ENCODE data around the gene PPP1R13L.
"Not testable (repeated sequence)": the region's sequence is repeated elsewhere in the genome, so short reads cannot be mapped to it uniquely, and the experiment has no call there.

PPP1R13L gene, protein sequence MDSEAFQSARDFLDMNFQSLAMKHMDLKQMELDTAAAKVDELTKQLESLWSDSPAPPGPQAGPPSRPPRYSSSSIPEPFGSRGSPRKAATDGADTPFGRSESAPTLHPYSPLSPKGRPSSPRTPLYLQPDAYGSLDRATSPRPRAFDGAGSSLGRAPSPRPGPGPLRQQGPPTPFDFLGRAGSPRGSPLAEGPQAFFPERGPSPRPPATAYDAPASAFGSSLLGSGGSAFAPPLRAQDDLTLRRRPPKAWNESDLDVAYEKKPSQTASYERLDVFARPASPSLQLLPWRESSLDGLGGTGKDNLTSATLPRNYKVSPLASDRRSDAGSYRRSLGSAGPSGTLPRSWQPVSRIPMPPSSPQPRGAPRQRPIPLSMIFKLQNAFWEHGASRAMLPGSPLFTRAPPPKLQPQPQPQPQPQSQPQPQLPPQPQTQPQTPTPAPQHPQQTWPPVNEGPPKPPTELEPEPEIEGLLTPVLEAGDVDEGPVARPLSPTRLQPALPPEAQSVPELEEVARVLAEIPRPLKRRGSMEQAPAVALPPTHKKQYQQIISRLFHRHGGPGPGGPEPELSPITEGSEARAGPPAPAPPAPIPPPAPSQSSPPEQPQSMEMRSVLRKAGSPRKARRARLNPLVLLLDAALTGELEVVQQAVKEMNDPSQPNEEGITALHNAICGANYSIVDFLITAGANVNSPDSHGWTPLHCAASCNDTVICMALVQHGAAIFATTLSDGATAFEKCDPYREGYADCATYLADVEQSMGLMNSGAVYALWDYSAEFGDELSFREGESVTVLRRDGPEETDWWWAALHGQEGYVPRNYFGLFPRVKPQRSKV

DNA sequence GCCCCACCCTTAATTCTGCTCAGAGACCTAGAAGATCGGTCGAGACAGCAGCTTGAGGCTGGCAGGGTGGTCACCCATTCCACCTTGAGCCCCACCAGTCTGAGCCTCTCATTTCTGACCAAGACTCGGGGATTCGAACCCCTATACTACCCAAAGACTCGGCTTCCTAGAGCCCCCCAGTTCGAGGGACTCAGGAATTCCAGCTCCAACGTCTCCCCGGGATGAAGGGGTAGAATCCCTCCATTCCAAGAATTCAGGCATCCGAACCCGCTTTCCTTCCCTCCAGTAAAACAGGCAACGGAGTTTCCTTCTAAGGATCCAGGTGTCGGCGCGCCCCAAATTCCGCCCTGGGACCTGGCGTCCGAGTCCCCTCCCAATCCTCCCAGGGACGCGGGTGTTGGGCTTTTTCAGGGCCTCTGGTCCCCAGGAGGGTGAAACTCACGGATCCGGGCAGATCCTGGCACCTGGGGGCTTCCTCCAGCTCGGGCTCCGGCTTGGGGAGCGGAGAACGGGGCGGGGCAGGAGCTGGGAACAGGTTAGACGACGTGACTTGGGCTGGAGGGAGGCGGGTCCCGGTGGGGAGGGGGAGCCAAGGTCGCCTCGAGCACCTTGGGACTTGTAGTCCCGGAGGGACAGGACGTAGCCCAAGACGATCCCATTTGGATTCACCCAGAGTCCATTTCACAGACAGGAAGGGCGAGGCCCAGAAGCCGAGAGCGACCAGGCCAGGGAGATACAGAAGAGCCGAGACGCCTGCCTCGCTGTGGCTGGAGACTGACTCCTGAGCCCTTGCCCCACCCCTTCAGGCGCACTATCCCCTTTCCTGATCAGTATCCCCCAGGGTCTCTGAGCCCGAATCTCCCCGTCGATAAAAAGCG, at the start of gene PPP1R13L:
Gene PPP1R13L (minus strand): TSS at position 513 of the 878 bp plus-strand sequence. CDS start 6,751 bp downstream, outside the sequence.
- DNase-seq, result no peak

DNA sequence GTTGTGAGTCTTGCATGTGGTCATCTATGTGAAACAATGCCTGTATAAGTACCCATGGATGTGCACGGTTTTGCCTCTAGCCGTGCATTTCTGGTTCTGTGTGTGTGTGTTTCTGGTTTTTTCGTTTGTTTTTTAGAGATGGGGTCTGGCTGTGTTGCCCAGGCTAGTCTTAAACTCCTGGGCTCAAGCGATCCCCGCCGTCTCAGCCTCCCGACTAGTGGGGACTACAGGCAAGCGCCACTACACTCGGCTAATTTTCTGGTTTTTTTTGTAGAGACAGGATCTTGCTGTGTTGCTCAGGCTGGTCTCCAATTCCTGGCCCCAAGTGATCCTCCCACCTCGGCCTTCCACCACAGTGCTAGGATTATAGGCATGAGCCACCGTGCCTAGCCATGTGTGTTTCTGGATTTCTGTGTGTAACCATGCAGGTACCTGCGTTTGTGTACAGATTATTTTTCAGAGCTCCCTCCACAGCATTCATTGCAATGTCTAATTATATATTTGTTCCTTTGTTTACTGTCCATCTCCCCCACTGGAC, 47.0 kb upstream of the PPP1R13L start:
- DNase-seq, result no peak

DNA sequence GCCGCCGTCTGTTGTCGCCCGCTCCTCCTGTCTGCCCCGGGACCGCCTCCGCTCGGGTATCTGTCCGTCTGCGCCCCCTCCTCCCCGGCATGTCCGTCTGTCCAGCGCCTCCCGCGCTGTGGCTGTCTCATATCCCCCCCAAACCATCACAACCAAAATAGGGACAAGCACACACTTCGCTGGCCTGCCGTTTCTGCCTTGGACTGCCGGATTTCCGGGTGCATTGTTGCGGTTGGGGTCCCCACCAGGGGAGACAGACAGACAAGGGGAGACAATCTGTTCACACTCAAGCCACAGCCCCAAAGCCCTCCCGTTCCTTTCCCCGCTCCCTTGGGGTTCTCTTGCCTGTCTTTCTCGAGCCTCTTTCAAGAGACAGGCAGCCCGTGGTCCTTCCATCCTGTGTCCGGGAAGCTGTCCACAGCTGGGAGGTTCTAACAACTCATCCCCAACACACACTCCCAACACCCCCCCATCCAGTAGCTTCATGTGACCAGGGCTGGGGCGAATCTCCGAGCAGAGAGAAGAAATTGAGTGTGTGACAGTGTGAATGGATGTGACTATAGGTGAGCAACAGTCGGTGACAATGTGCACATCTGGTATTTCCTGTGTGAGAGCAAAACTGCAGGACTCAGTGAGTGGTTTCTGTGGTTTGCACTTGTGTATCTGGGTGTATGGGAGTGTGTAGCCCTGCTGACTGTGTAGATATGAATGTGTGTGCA, 46.4 kb upstream of the PPP1R13L start:
- no peak for DNase-seq

DNA sequence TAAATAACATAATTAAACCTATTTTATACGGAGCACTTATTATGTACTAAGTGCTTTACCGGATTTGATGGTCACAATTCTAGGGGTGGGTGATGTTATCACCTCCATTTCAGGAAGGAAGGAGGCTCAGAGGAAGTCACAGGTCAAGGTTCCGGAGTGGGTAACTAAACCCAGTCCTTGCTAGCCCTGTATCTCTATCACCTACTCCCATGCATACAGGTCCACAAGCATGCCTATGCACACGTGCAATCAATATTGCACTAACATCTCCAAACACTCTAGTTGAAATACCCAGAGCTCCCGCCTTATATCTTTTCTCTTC, 45.1 kb upstream of the PPP1R13L start:
- peak; percentile 68 for DNase-seq

DNA sequence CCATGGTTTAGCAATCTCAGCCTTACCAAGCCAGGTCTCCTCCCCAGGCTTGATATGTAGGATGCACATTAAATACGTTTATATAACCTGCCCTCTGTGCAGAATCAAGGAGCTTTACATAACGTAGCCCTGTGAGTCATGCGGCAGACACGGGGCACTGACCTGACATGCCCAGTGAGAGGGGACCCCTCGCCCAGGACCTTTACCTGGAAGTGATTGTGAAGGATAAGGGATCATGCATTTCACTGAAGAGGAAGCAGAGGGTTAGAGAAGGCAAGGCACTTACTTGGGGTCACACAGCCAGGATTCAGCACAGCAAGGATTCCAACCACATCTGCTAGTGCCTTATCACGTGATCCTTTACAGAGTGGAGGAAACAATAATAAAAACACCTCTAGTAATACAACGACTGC, 44.0 kb upstream of the PPP1R13L start:
- DNase-seq, result no peak

DNA sequence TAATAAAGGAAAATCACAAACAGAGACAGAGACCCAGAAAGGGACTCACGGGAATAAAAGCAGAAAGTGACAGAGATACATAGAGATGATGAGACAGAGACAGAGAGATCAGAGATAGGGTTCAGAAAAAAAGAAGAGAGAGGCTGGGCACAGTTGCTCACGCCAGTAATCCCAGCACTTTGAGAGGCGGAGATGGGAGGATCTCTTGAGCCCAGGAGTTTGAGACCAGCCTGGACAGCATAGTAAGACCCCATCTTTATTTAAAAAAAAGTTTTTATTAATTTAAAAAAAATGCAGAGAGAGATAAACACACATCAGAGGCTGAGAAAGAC, 43.5 kb upstream of the PPP1R13L start:
- no peak for DNase-seq

DNA sequence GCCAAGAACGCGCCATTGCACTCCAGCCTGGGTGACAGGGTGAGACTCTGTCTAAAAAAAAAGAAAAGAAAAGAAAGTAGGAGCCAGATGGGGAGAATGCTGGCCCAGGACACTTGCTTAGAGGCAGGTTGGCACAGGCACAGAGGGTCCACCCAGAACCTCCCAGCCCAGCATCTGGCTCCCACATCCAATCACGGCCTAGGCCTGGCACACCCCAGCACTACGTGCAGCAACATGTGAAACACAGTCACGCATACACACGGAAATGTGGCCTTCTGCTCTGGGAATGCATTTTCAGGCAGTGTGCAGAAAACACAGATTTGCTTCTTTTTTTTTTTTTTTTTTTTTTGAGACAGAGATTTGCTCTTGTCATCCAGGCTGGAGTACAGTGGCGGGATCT, 42.1 kb upstream of the PPP1R13L start:
- DNase-seq, result no peak

DNA sequence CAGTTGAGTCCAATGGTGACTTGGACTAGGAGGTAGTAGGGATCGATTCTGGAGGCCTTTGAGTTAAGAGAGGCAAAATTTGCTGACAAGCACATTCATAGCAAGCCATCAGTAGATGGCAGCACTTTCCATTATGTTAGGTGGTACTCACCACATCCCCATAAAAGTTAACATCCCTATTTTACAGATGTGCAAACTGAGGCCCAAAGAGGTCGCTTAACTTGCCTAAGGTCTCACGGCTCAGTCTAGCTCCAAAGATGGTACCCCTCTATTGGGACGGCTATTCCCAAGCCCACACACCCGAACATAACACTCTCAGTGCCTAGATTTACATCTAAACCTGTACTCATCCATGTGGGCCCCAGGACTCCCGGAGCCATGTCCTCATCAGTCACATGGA, 41.4 kb upstream of the PPP1R13L start:
- peak; percentile 7 for DNase-seq

DNA sequence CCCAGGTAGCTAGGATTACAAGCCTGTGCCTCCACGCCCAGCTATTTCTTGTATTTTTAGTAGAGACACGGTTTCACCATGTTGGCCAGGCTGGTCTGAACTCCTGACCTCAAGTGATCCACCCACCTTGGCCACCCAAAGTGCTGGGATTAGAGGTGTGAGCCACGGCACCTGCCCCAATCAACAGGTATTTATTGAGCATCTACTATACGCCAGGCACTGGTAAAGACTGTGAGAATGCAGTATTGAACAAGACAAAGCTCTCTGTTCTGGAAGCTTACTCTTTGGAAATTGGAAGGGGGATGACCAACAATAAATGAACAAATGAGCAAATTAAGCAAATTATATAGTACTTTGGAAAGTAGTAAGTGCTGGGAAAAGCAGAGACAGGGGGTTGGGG, 40.3 kb upstream of the PPP1R13L start:
- no peak for DNase-seq

DNA sequence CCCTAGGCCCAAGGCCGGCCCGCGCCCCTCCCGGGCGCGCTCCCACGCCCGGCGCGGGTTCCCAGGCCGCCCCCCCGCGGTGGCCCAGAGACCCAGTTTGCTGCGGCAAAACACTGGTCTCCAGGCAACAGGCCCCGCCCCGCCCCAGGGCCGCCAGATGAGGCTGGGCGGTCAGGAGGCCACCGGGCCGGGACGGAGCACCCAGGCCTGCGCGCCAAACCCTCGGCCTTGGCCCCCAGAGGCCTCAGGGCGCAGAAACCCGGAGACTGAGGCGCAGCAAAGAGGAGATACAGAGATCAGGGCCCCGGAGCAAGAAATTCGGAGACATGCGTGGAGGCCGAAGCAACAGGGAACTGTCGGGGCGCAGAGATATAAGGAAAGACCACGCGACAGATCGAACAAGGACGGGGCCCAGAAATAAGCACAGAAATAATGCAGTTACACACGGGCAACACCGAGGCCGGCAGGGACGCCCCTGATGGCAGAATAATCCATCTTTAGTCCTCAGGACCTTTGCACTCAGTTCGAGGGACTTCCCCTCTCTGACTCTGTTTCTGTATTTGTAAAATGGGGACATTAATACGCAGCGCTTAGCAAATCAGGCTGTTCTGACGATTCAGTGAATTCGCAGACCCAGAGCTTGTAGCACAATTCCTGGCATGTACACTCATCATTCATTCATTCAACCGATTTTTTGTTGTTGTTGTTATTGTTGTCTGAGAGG, 39.6 kb upstream of the PPP1R13L start:
- DNase-seq, result peak; percentile 55

DNA sequence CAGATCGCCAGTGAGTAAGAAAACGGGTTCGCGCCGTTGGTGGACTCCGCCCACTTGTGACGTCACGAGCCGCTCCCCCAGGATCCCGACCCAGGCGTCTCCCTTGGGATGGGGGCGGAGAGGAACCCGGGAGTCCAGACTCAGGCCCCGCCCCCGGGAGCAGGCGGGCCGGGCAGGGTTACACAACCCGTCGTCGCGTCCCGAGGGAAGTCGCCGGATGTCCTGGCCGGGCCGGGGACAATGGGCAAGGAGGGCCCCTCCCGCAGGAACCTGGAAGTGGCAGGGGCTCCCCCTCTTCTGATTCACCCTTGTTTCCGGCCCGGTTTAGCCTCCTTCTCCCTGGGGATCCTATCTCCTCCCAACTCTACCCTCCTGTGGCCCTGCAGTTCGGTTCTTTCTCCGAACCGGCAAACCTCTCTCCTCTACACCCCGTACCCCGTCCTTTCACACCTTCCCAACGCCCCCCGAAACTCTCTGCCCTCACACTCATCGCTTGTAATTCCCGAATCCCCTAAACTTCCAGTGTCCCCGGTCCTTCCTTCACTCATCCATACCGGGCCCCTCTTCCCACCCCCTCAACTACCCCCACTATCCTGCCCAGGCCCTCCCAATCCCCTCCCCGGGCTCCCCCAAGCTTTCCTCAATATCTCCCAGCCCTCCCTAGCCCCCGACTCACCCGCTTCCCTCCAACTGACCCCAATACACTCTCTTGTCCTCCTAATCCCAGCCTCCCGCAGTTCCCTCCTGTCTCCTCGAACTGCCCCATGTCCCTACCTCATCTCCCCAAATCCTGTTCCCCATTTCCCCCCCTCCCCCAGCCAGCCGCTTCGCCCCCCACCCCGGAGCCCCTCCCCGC, 38.8 kb upstream of the PPP1R13L start:
- peak; percentile 63 for DNase-seq

DNA sequence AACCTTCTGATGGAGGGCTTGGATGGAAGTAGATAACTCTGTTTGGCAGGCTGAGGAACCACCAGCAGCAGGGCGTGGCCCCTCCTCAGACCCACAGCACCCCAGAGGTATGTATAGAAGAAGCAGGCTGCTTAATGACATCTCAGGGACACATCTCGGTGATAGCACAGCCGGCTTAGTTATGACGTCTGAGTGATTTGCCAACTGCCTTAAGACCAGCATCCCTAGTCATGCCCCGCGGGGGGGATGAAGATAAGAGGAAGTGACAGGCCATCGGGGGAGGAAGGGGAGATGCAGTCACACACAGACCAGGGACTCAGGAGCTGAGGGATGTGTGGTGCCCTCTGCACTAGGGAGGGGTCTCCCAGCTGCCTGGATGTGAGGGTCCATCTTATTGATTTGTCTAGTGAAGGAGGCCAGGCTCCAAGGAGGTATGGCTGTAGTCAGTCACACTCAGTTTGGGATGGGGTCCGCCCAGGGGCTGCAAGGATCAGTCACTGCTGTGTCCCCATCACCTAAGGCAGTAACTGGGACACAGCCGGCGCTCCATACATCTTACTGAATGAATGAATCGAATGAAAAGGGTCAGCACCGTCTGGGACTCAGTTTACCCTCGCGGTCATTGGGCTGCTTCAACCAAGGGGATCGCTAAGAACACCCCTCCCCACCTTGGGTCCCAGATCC, 38.1 kb upstream of the PPP1R13L start:
- DNase-seq, result peak; percentile 77

DNA sequence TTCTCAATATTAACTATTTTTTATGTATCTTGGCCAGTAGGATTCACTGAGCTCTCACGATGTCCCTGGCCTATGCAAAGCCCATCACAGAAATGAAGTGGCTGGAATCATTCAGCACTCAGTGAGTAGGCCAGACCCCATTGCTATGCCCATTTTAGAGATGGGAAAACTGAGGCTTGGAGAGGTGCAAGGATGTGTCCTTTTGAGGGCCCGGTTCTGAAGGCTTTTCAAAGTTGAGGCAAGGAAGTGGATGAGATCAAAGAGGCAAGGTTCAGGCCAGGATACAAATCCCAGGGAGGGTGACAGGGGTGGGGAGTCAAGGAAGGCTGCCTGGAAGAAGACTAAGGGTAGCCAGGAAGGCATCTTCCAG, 37.5 kb upstream of the PPP1R13L start:
- no peak for DNase-seq

DNA sequence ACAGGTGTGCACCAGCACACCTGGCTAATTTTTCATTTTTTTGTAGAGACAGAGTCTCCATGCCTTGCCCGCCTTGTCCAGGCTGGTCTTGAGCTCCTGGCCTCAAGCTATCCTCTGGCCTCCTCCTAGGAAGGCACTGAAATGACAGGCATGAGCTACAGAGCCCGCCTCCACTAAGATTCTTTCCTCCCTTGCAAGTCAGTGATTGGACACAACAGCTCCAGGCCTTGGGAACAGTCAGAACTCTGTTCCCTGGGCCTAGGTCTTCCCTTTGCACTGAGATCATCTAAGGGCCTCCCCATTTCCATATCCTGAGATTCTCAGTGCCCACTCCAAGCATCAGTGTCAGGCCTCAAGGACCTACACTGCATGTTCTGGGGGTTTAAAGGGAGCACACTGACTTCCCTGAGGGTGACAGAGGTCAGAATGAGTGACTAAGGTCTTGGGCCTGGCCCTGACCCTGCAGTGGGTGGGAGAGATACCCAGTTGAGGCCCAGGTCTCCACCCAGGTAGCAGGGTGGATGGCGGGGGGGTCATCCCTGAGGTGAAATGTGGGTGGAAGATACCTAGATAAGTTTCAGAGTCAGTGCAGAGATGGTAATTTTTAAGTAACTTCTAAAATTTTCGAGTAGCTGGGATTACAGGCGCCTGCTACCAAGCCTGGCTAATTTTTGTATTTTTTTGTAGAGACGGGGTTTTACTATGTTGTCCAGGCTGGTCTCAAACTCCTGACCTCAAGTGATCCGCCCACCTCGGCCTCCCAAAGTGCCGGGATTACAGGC, 36.2 kb upstream of the PPP1R13L start:
- DNase-seq, result no peak

DNA sequence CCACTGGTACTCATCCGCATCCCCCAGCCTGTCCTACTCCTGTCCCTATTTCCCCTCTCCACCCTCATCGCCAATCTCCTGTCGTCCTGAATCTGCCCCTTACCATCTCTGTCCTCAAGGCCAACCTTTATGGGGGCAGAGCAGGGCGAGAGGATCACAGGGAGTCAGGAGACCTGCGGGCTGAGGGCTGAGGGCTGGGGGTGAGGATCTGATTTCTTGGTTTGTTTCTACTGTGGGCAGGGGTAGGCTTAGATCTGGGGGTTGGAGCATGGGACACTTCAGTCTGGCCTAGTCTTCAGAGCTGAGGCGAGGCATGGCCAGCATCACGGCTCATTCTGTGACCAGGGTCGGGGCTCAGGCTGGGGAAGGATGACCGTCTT, 35.4 kb upstream of the PPP1R13L start:
- no peak for DNase-seq

DNA sequence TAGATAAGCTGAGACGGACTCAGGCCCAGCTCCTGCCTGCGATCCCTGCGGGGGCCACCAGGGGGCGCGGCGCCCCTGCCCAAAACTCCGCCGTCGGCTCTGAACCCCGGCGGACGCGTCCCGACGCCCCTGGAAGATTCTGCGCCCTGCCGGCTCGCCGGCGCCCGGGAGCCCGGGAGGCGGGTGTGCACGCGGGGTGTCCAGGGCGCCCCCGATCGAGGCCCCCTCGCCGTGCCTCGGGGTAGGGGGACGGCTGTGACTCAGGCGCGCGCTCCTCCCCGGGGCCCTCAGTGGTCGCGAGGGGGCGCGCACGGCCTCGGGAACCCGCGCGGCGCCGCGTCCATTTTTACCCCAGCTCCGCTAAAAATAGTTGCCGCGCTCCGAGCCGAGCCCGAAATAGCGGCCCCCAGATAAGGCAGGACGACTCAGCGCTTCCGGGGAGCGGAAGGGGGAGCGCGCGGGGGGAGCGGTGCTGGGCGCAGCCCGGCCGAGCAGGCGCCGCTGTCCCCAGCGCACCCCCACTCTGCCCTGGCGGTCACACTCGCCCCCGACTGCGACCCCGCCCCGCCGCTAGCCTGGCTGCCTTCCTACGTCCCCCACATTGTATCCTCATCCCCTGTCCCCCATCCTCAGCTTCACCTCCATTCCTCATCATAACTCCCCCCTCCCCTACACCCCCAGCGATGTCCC, 34.8 kb upstream of the PPP1R13L start:
- peak; percentile 19 for DNase-seq

DNA sequence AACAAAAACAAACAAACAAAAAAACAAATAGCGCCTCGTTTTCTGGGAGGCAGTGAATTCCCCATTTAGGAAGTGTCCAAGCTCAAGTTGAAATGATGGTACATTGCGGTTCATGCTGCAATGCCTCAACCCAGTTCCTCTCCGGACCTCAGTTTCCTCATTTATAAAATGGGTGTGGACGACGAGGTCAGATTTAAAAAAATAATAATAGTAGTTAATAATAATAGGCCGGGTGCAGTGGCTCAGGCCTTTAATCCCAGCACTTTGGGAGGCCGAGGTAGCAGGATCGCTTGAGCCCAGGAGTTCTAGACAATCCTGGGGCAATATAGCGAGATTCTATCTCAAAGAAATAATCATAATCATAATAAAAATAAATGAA, 34.3 kb upstream of the PPP1R13L start:
- DNase-seq, result no peak

DNA sequence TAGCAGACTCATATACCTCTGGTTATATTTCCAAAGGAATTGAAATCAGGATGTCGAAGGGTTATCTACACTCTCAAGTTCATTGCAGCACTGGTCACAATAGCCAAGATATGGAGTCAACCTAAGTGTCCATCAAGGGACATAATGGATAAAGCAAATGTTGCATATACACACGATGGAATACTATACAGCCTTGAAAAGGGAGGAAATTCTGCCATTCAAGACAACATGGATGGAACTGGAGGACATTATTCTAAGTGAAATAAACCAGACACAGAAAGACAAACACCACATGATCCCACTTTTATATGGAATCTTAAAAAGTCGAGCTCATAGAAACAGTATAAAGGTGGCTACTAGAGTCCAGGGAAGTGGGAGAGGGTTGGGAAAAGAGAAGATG, 32.5 kb upstream of the PPP1R13L start:
- DNase-seq, result no peak

DNA sequence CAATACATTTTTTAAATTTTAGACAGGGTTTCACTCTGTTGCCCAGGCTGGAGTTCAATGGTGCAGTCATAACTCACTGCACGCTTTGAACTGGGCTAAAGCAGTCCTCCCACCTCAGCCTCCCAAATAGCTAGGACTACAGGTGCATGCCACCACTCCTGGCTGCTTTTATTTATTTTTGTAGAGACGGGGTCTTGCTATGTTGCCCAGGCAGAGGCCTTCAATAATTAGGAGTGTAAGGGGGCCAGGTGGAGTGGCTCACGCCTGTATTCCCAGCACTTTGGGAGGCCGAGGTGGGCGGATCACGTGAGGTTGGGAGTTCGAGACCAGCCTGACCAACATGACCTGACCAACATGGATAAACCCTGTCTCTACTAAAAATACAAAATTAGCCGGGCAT, 27.7 kb upstream of the PPP1R13L start:
- DNase-seq, result not testable (repeated sequence)
